Glomerular visceral epithelial cell (primary cell): ENCODE results near the gene DPM2.

Experiments used
- DNase-seq: peaks from one replicate; pipeline ENCODE4 v3.0.0-alpha.2; 2016; ENCODE audit errors: extremely low spot score

DPM2 gene

DNA sequence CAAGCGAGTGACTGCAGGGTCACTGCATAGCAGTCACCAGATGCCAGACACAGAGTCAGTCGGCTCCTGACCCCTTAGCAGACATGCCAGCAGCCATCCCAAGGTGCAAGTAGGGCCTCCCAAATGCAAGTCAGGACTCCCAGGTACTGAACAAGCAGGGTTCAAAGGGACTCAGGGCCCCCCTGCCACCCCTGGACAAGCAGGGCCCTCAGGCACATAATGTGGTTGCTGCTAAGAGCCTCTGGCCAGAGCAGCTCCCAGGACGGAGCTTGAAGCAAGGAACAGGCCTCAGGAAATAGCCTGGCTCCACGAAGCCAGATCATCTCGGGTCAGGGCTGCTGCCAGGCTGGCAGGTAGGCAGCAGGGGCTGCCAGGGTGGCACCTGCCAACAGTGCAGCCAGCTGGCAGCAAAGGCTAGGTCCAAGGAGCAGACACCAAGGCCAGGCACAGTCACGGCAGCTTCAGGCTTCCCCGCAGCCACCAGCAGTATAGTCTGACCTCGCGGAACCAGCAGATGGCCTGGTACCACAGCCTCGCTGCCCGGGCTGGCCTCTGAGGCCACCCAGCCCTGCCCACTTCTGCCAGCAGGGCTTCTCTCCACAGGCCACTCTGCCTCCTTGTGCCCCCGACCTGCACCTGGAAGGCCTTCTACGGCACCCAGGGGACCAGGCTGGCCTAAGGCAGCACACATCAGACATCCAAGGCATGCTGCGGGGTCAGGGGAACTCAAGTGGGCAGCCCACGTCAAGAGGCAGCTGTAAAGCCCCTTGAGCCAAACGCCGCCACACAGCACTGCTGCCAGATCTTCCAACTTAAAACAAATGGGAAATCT, 35.7 kb upstream of the DPM2 start:
- no peak for DNase-seq

DNA sequence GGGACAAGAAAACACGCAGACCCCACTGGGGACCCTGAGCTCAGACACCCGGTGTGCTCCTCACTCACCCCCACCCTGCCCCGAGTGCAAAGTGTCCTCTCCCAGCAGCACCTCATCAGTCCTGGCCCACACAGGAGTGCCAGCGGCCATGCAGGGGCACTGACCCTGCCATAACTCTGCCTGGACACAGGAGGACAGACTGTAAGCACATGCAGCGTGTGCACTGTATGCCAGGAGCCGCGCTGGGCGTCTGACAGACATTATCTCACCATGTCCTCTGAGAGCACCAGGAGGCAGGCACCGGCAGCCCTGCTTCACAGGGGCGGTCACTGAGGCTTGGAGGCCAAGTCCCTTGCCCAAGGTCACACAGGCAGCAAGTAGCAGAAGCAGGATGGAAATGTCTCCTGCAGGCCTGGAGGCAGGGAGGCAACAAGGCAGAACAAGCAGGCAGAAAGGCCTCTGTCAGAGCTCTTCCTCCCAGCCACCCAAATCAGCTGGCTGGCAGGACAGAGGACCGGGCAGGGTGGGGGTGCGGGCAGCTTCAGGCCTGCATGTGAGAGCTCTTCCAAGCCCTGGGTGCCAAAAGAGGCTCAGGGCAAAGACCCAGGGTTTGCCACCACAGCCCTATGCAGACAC, 34.7 kb upstream of the DPM2 start:
- no peak for DNase-seq

DNA sequence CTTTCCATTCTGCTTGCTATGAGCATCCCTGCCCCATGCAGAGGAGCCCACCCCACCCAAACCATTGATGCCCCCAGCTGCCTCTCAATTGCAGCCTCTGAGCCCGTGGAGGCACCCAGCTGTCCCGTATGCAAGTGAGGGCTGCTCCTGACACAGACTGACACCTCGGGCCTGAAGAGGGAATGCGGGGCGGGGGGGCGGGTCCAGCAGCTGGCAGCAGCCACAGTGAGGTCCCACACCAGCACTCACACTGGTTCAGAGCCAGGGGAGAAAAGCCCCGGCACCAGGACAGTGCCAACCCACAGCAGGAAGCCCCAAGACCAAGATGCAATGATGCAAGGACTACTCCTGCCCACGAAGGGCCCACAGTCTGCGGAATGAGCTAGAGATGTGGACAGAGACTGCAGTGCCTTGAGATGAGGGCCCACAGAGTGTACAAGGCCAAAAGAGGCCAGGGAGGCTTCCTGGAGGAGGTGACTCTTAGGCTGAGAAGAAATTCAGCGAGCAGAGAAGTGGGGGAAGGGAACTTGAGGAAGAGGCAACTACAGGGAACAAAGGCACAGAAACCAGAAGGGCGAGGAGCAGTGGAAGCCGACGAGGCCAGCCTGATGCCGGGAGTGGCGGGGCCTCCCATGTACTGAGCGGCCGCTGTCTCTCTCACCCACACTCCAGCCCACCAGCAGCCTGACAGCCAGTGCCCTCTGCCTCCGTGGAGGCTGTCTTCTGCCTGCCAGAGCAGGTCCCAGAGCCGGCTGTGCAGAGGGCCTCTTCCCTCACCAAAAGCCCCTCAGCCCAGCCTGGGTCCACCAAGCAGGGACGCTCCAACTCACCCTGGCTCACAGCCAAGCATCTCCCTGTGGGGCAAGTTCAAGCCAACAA, 33.9 kb upstream of the DPM2 start:
- peak; percentile 68 for DNase-seq

DNA sequence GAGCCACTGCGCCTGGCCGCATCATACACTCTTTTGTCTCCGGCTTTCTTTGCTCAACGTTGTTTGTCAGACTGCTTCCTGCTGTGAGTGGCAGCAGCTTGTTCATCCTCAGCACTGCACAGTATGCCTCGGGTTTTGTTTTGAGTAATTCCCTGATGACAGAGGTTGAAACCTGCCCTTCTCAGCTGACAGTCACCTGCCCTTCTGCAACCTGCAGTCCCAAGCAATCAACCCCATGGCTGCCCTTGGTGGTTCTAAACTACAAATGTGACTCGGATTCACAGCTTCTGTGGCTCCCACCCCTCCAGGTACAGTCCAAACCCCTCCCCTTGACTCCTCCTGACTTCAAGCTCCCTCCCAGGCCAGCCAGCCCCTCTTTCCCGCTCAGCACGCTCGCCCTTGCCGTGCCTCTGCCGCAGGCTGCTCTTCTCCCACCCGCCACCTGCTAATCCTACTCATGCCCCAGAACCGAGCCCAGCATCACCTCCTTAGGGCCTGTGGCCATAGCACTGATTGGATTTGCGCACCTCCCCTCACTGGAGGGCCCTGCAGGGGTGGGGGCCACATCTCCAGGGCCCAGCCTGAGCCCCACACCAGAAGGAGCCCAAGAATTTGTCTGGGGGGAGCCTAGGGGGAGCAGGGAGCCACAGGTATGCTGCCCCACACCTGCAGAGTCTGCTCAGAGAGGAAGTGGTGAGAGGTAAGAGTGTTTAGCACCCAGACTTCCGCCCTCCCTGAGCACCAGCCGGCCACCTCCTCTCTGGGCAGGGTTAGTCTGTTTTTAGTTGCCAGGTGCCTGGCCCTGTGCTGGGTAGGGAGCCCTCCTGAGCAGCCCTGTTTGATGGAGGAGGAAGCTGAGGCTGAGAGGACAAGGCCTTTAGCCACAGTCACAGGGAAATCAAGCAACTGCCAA, 33.0 kb upstream of the DPM2 start:
- no peak for DNase-seq

GRCh38 chr9:127968700-127969383, 31.2 kb upstream of the DPM2 start:
- DNase-seq = peak; percentile 46

- peak; percentile 66 for DNase-seq
Observed at GRCh38 chr9:127968042-127968441, 30.4 kb upstream of the DPM2 start.

GRCh38 chr9:127967151-127967809, 29.6 kb upstream of the DPM2 start:
- no peak for DNase-seq

GRCh38 chr9:127966416-127967150, 28.9 kb upstream of the DPM2 start:
- no peak for DNase-seq

DNA sequence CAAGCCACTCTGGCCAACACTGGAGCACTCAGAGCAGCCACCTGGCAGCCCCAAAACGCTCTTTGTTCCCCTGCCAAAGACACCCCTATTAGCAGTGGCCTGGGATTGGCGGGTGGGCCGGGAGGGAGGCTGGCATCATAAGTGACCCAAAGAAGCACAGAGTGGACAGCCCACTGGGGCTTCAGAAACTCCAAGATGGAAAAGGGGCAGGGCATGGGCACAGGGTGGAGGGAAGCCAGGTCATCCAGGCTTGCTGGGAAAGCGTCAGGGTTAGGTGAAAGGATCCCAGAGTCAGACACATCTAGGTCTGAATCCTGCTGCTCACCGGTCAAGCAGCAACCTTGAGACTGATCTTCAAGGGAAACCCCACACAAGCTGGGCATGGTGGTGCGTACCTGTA, 28.3 kb upstream of the DPM2 start:
- no peak for DNase-seq

GRCh38 chr9:127963359-127964064, 25.9 kb upstream of the DPM2 start:
- no peak for DNase-seq

GRCh38 chr9:127963041-127963358, 25.3 kb upstream of the DPM2 start:
- no peak for DNase-seq

- DNase-seq = no peak
Observed at GRCh38 chr9:127962278-127962677, 24.6 kb upstream of the DPM2 start.

GRCh38 chr9:127961613-127962155, 24.0 kb upstream of the DPM2 start:
- DNase-seq = no peak

- DNase-seq = no peak
Observed at GRCh38 chr9:127961155-127961490, 23.5 kb upstream of the DPM2 start.

DNA sequence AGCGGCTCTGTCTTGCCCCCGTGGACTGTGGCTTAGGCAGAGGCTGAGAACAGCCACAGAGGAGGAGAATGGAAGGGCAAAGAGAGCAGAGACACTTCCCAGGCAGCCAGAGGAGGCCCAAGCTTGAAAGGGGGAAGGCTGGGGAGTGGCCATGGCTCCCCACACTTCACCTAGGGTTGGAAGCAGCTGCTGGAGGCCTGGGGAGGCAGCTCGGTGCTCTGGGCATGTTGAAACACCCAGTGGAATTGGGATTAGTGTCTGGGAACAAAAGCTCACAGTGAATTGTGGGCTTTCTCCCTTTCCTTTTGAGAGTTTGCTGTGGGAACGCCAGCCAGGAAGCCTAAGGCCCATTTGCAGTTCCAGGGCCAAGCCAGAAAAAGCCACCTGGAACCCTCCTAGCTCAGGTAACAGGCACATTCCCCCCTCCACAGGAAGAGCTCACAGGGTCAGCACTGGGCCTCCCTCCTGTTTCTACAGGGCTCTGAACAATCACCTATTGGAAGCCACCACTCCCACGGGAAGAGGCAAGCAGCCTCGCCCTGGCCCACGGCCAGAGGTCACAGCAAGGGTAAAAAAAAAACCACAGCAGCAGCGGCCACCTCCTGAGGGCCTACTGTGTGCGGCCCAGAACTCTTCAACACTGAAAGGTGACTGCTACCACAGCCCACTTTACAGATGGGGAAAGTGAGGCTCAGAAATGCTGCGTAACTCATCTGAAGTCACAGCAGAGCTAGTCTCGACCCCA, 22.9 kb upstream of the DPM2 start:
- no peak for DNase-seq

GRCh38 chr9:127959841-127960409, 22.3 kb upstream of the DPM2 start:
- DNase-seq = no peak

- DNase-seq = no peak
Observed at GRCh38 chr9:127959398-127959797, 21.7 kb upstream of the DPM2 start.

- no peak for DNase-seq
Observed at GRCh38 chr9:127958728-127959127, 21.1 kb upstream of the DPM2 start.
